HFF-Myc (cell line): Measurements from ENCODE around the gene APOB.

Experiments used
- DNase-seq: peaks from one replicate; pipeline ENCODE4 v3.0.0-alpha.2; 2011; ENCODE audit warnings: low read depth; ENCODE audit errors: extremely low read depth
- H3K4me3 ChIP-seq: replicated peaks from 2 replicates; pipeline ENCODE4 v1.5.1; 2011; ENCODE audit warnings: low read depth, mild to moderate bottlenecking, control low read depth, low read length
- CTCF ChIP-seq: IDR thresholded peaks from 2 replicates; pipeline ENCODE4 v1.5.1; 2012; ENCODE audit warnings: mild to moderate bottlenecking, low read depth, low read length, control low read depth; ENCODE audit errors: missing control alignments

APOB gene

GRCh38 chr2:21020668-21021288, 23.1 kb downstream of the APOB start:
- no peak for TF ChIP-seq CTCF
- DNase-seq, result no peak

GRCh38 chr2:21020031-21020667, 23.7 kb downstream of the APOB start:
- TF ChIP-seq CTCF, result no peak
- no peak for DNase-seq
- no peak overlapping the region for H3K4me3 ChIP-seq

More at GRCh38 chr2:21020668-21021288, 23.1 kb downstream of the APOB start:
- no peak overlapping the region for H3K4me3 ChIP-seq

- TF ChIP-seq CTCF, result no peak
- no peak for DNase-seq
- H3K4me3 ChIP-seq, result no peak overlapping the region
Measured at GRCh38 chr2:21019678-21020021, 24.2 kb downstream of the APOB start.

GRCh38 chr2:21019000-21019677, 24.7 kb downstream of the APOB start:
- no peak for TF ChIP-seq CTCF
- no peak for DNase-seq
- no peak overlapping the region for H3K4me3 ChIP-seq

- no peak for DNase-seq
- H3K4me3 ChIP-seq, result no peak overlapping the region
- TF ChIP-seq CTCF, result no peak
Measured at GRCh38 chr2:21018290-21018689, 25.6 kb downstream of the APOB start.

- H3K4me3 ChIP-seq, result no peak overlapping the region
- DNase-seq, result no peak
- TF ChIP-seq CTCF, result no peak
Measured at GRCh38 chr2:21017748-21018276, 26.1 kb downstream of the APOB start.
